VCaP (cell line): ENCODE data around the gene ATP5F1C.
"Not testable (repeated sequence)": the region's sequence is repeated elsewhere in the genome, so short reads cannot be mapped to it uniquely, and the experiment has no call there.

Source experiments
- H3K27ac ChIP-seq: fragments of 450-650 bp; 2 replicates; pipeline ENCODE4 v1.5.1; 2017
- CTCF ChIP-seq: fragments of 450-650 bp; conservative IDR thresholded peaks from 2 replicates; pipeline ENCODE4 v1.5.1; 2017; ENCODE audit warnings: mild to moderate bottlenecking, moderate library complexity

ATP5F1C gene

GRCh38 chr10:7756360-7756992 is 31.5 kb upstream of the ATP5F1C start:
- peak; percentile 90 for TF ChIP-seq CTCF
- H3K27ac ChIP-seq, result no peak overlapping the region; the same call in 1 of the 2 replicates

GRCh38 chr10:7763929-7764328 is 24.0 kb upstream of the ATP5F1C start:
- no peak for TF ChIP-seq CTCF
- no peak overlapping the region for H3K27ac ChIP-seq

GRCh38 chr10:7766241-7766640 is 21.7 kb upstream of the ATP5F1C start:
- no peak overlapping the region for H3K27ac ChIP-seq
- TF ChIP-seq CTCF, result no peak

GRCh38 chr10:7767209-7767608 is 20.8 kb upstream of the ATP5F1C start:
- H3K27ac ChIP-seq, result no peak overlapping the region

GRCh38 chr10:7768417-7768816 is 19.6 kb upstream of the ATP5F1C start:
- H3K27ac ChIP-seq, result no peak overlapping the region
- no peak for TF ChIP-seq CTCF

More at GRCh38 chr10:7767209-7767608, 20.8 kb upstream of the ATP5F1C start:
- no peak for TF ChIP-seq CTCF

- peak overlapping the region; percentile 83 for H3K27ac ChIP-seq
- TF ChIP-seq CTCF, result no peak
These were observed 13.9 kb upstream of the ATP5F1C start for GRCh38 chr10:7773845-7774801.

GRCh38 chr10:7776777-7777176 is 11.2 kb upstream of the ATP5F1C start:
- H3K27ac ChIP-seq, result no peak overlapping the region
- no peak for TF ChIP-seq CTCF

GRCh38 chr10:7782194-7782593 is 5.8 kb upstream of the ATP5F1C start:
- not testable (repeated sequence) for H3K27ac ChIP-seq
